Heart left ventricle (tissue), 13 donors: ENCODE data around the gene CACNB2.
A peak's percentile ranks its signal among the peaks of the same experiment; 100 is the strongest.

Source experiments
- POLR2A ChIP-seq, 2 donors: fragments of 450-650 bp; IDR thresholded peaks; one replicate each; pipeline ENCODE4 v1.6.1; 2017; ENCODE audit warnings: antibody characterized with exemption in 2 of 2, mild to moderate bottlenecking in 2 of 2, moderate library complexity in 2 of 2
- TF ChIP-seq, protein P1 (sequence below), 12 donors: fragments of 200-600 bp; sonication (generic) in 4 of 12; IDR thresholded peaks; one replicate each; pipeline versions ENCODE4 v1.5.0 to v1.8.0; 2018 to 2022; ENCODE audit warnings: antibody characterized with exemption in 12 of 12, mild to moderate bottlenecking in 5 of 12
- donor health status: ischemic (EF 13 %, LVEDD 7.1; RV severe dilation, severe dysfunction).
- donor health status: DM: no; HTN: yes; CAD: no.
- donor health status: DM: no; HTN: no; CAD: no.
- donor health status: ischemic (EF 25% LVEDD 6.9; RV normal size, moderate dysfunction).
- donor health status: ischemic (EF 25% LVEDD 5.7; RV mildly dilated, moderate dysfunction).
- donor health status: ischemic (EF 35%, LVEDD 5.7; RV mildly dilated, moderate dysfunction).
- donor health status: nonischemic (EF 11% LVEDD 7.7; RV severe dilation, severe dysfunction).
- donor health status: DM: yes; HTN: yes; CAD: no.
- donor health status: PGD.
- donor health status: ischemic (EF 29% LVEDD 5.4; RV normal size, mild dysfunction).
- donor health status: nonischemic (EF 23%, LVEDD 6.1; RV moderate dilation, normal function).

DNA sequence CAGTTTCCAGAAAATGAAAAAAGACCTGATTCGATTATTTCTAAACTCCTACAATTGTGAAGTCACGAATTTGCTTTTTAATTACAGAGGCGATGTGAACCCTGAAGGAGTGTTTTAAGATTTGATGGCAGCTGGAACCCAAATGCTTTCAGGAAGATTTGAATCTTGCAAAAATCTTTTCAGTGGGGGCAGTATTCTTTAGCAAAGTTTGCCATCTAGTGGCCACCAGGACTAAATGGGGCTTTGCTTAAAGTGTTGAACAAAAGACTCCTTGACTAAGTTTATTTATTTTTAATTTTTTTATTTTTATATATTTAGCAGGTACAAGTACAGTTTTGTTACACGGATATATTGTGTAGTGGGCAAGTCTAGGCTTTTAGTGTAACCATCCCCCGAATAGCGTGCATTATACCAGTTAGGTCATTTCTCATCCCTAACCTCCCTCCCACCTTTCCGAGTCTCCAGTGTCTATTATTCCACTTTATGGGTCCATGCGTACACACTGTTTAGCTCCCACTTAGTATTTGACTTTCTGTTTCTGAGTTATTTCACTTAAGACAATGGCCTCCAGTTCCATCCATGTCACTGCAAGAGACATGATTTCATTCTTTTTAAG is 98.8 kb downstream of the CACNB2 start:
- TF ChIP-seq POLR2A (IDR thresholded peaks at IDR 0.05) = no peak
- TF ChIP-seq, protein P1, sequence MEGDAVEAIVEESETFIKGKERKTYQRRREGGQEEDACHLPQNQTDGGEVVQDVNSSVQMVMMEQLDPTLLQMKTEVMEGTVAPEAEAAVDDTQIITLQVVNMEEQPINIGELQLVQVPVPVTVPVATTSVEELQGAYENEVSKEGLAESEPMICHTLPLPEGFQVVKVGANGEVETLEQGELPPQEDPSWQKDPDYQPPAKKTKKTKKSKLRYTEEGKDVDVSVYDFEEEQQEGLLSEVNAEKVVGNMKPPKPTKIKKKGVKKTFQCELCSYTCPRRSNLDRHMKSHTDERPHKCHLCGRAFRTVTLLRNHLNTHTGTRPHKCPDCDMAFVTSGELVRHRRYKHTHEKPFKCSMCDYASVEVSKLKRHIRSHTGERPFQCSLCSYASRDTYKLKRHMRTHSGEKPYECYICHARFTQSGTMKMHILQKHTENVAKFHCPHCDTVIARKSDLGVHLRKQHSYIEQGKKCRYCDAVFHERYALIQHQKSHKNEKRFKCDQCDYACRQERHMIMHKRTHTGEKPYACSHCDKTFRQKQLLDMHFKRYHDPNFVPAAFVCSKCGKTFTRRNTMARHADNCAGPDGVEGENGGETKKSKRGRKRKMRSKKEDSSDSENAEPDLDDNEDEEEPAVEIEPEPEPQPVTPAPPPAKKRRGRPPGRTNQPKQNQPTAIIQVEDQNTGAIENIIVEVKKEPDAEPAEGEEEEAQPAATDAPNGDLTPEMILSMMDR (IDR thresholded peaks at IDR 0.05) = peak; percentile 27 to 73 (median 60)
